Stomach smooth muscle (tissue), 2 donors: ENCODE data around the gene HPN.
"Not testable (repeated sequence)": the region's sequence is repeated elsewhere in the genome, so short reads cannot be mapped to it uniquely, and the experiment has no call there.

Experiments
- H3K27ac ChIP-seq: one replicate; pipeline ENCODE4 v1.7.0; 2013; ENCODE audit warnings: mild to moderate bottlenecking, low read length, inconsistent platforms
- H3K27me3 ChIP-seq, 2 donors: one replicate each; pipeline ENCODE4 v1.7.0; 2013; ENCODE audit warnings: low read length in 2 of 2; ENCODE audit not compliant: insufficient read depth in 2 of 2, control insufficient read depth in 1 of 2
- H3K36me3 ChIP-seq, 2 donors: one replicate each; pipeline ENCODE4 v1.7.0; 2013; ENCODE audit warnings: low read length in 2 of 2; ENCODE audit not compliant: control insufficient read depth in 2 of 2, insufficient read depth in 2 of 2
- H3K4me1 ChIP-seq: one replicate; pipeline ENCODE4 v1.7.0; 2013; ENCODE audit warnings: low read length; ENCODE audit not compliant: control insufficient read depth, insufficient read depth
- H3K4me3 ChIP-seq, 2 donors: one replicate each; pipeline ENCODE4 v1.7.0; 2013; ENCODE audit warnings: low read length in 2 of 2
- H3K9ac ChIP-seq, 2 donors: one replicate each; pipeline ENCODE4 v1.7.0; 2013; ENCODE audit warnings: low read length in 2 of 2, mild to moderate bottlenecking in 1 of 2
- H3K9me3 ChIP-seq, 2 donors: one replicate each; pipeline ENCODE4 v1.7.0; 2013; ENCODE audit warnings: low read length in 2 of 2; ENCODE audit not compliant: control insufficient read depth in 2 of 2
- donor health status: healthy.
- donor health status: Pancreatic carcinoma.

Gene HPN

DNA sequence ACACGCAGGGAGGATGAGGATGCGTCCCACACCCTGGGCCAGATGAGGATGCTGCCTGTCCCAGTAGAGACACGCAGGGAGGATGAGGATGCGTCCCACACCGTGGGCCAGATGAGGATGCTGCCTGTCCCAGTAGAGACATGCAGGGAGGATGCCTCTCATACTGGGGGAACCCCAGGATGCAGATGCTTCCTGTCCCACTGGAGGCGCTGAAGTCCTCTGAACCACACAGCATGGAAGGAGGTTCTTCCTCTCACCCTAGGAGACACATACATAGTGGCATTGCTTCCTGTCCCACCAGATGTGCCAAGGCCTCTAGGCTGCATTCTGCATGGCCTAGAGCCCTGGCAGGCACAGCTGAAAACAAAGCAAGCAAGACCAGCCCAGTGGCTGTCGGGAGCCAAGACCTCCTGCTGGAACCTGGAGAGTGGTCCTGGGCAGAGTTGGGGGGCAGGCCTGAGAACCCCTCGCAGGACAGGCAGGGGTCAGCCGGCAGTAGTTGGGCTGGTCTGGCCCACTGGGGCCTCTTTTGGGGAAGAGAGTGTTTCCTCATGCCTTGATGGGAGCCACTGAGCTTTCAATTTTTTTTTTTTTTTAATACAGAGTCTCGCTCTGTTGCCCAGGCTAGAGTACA is 4.3 kb downstream of the HPN start:
- H3K9ac ChIP-seq = no peak overlapping the region
- no peak overlapping the region for H3K27ac ChIP-seq

DNA sequence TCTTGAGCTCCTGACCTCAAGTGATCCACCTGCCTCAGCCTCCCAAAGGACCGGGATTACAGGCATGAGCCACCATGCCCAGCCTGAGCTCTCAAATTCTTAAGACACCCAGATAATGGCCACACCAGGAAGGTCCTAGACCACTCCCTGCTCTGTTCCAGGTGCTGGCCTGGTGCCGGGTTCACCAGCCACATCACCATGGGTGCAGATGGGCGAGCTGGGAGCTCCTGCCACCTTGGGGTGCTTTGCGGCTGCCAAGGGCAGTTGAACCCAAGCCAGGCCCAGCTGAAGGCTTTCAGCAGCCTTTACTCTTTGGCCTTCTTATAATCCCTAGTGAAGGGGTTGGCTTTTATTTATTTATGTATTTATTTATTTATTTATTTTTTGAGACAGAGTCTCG is 4.9 kb downstream of the HPN start:
- Histone ChIP-seq H3K4me3 (no peak overlapping the region), H3K36me3 (no peaks in the 10 kb centered on the region), H3K9me3 (no peaks in the 10 kb centered on the region), H3K9ac (no peak overlapping the region), H3K27ac (no peak overlapping the region), H3K4me1 (peaks cover 4% of the 10 kb centered on the region), H3K27me3 (peaks cover 7 to 15% of the 10 kb centered on the region in 2 donors)

More for the DNA sequence above, 4.3 kb downstream of the HPN start:
- peaks cover 9% of the 10 kb centered on the region for H3K4me1 ChIP-seq
- no peak overlapping the region for H3K4me3 ChIP-seq
- peaks cover 10 to 15% of the 10 kb centered on the region in 2 donors for H3K27me3 ChIP-seq
- no peaks in the 10 kb centered on the region for H3K36me3 ChIP-seq
- no peaks in the 10 kb centered on the region for H3K9me3 ChIP-seq

DNA sequence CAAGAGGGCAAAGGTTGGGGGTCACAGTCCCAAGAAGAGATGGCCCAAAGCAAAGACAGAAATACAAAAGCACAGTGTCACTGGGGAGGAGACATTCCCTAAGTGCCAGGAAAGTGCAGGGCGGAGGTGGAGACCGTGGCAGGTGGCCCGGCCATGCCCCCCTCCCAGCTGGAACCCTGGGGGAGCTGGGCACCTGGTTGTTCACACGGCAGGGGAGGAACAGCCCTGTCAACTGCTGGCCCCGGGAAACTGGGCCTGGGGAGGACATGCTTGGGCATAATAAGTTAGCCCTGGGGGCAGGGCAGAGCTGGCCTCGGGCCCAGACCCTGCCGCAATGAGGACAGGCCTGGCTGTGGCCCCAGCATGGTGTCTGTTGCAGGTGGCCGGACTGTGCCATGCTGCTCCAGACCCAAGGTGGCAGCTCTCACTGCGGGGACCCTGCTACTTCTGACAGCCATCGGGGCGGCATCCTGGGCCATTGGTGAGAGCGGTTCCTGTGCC is 7.4 kb downstream of the HPN start:
- Histone ChIP-seq H3K4me1 (no peaks in the 10 kb centered on the region), H3K4me3 (no peak overlapping the region), H3K36me3 (no peaks in the 10 kb centered on the region), H3K27ac (no peak overlapping the region), H3K9me3 (no peaks in the 10 kb centered on the region), H3K27me3 (peaks cover 3 to 9% of the 10 kb centered on the region in 2 donors), H3K9ac (no peak overlapping the region)

DNA sequence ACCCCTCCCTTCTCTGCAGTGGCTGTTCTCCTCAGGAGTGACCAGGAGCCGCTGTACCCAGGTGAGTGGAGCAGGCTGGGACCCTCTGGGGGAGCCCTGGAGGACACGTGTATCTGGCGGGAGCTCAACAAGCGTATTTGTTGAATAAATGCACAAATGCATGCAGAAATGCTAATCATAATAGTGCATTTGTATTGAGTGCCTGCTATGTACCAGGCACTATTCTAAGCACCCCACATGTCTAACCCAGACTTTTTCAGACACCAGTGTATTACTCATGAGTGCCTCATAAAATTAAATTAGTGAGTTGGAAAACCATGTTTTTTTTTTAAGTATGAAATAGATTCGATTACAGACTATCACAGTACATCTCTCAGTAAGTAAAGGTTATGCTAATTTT is 7.9 kb downstream of the HPN start:
- H3K27ac ChIP-seq = no peak overlapping the region
- no peak overlapping the region for H3K9ac ChIP-seq
- no peaks in the 10 kb centered on the region for H3K4me1 ChIP-seq
- H3K4me3 ChIP-seq = no peak overlapping the region
- no peaks in the 10 kb centered on the region for H3K36me3 ChIP-seq
- peaks cover 4% of the 10 kb centered on the region in 2 donors for H3K27me3 ChIP-seq
- no peaks in the 10 kb centered on the region for H3K9me3 ChIP-seq

DNA sequence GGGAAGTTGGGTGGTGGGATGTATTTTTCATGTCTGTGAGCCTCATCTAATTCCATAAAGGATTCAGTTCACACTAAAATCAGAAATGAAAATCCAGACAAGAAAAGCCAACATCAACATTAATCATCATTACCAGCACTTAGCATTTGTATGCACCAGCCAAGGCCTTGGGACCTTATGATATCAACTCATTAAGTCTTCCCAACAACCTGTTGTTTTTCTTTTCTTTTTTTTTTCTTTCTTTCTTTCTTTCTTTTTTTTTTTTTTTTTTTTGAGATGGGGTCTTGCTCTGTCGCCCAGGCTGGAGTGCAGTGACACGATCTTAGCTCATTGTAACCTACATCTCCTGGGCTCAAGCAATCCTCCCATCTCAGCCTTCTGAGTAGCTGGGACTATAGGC is 9.1 kb downstream of the HPN start:
- H3K4me3 ChIP-seq, H3K4me1 ChIP-seq, H3K9ac ChIP-seq, H3K36me3 ChIP-seq, H3K27ac ChIP-seq, H3K9me3 ChIP-seq, H3K27me3 ChIP-seq: not testable (repeated sequence)

DNA sequence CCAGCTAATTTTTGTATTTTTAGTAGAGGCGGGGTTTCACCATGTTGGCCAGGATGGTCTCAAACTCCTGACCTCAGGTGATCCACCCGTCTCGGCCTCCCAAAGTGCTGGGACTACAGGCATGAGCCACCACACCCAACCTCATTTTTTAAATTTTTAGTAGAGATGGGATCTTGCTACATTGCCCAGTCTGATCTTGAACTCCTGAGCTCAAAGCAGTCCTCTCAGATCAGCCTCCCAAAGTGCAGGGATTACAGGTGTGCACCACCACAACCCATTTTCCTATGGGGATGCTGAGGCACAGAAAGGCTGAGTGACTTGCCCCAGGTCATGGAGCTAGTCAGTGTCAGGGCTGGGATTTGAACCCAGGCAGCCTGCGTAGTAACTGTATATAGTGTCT is 9.7 kb downstream of the HPN start:
- H3K9me3 ChIP-seq, H3K9ac ChIP-seq, H3K36me3 ChIP-seq, H3K27me3 ChIP-seq, H3K4me1 ChIP-seq, H3K27ac ChIP-seq, H3K4me3 ChIP-seq: not testable (repeated sequence)

DNA sequence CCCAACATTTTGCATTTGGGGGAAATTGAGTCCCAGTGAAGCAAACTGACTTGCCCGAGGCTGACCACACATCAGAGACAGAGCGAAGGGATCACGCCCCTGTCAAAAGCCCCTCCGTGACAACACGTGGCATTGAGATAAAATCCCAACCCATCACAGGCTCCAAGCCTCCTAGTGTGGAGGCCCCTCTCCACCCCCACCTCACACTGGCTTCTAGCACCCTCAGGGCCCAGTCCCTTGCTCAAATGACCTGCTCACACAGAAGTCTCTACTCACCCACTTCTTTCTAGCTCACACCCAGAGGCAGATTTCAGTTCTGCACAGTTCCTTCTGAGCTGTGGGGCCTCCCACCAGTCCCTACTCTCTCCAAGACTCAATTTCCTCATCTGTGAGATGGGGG is 10.3 kb downstream of the HPN start:
- H3K27ac ChIP-seq = no peak overlapping the region
- H3K9ac ChIP-seq = no peak overlapping the region
- H3K36me3 ChIP-seq = no peaks in the 10 kb centered on the region

DNA sequence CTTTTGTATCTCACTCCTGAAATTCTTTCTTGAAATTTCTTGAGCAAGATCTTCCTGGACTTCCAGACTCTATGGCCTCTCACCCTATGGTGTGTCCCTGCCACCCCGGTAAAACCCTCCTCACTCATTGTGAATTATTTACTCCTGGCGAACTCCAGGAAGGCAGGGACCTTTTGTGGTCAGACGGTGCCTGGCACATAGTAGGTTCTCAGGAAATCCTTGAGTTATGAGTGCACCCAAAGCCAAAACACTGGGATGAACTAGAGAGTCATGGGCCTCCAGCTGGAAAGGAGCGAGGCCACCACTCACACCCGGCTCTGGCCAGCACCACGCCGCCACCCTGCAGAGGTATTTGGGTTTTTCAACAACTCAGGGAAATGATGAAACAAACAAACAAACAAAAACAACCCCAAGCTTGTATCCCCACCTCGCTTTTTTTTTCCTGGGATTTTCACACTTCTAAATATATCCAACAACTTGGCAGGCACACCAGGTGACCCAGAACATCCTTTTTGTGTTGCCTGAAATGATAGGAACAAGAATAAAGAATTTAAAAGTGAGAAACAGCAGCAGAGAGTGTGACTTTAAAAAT is 11.2 kb downstream of the HPN start:
- Histone ChIP-seq H3K27ac (no peak overlapping the region), H3K27me3 (peaks cover 9 to 10% of the 10 kb centered on the region in 2 donors), H3K9me3 (no peaks in the 10 kb centered on the region), H3K9ac (no peak overlapping the region), H3K36me3 (no peaks in the 10 kb centered on the region), H3K4me1 (no peaks in the 10 kb centered on the region), H3K4me3 (no peak overlapping the region)

More for the DNA sequence above, 10.3 kb downstream of the HPN start:
- H3K27me3 ChIP-seq = peaks cover 9 to 10% of the 10 kb centered on the region in 2 donors
- no peaks in the 10 kb centered on the region for H3K4me1 ChIP-seq
- H3K9me3 ChIP-seq = no peaks in the 10 kb centered on the region
- no peak overlapping the region for H3K4me3 ChIP-seq

DNA sequence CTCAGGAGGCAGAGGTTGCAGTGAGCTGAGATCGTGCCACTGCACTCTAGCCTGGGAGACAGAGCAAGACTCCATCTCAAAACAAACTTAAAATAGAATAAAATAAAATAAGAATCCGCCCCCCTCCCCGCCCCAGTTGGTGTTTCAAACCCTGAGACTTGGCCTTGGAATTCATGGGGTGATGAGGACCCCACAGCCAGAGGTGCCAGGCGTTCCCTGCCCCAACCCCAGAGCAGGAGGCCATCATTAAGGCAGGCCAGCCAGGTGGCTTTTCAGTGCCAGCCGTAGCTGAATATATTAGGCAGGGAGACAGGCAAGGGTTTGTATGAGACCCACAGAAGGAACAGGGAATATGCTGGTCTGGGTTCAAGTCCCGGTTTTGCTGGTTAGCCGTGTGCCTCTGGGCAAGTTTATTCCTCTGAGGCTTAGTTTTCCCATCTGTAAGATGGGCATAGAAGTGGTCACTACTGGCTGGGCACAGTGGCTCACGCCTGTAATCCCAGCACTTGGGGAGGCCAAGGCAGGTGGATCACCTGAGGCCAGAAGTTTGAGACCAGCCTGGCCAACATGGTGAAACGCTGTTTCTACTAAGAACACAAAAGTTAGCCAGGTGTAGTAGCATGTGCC is 12.3 kb downstream of the HPN start:
- H3K4me3 ChIP-seq = no peak overlapping the region

DNA sequence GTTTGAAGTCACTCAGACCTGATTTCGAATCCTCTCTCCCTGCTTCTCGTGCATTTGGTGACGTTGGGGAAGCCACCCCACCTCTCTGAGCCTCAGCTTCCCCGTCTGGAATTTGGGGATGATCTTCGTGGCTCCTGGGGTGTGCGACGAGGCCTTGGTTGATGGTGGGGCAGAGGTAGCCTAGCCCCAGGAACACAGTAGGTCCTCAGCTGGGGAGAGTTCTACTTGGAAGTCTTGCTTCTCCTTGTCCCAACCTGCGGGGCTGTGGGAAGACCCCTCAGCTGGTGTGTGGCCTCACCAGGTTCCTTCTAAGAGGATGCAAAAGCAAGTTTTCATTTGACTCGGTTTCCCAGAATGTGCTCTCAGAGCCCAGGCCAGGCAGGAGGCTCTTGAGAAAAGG is 13.1 kb downstream of the HPN start:
- H3K9me3 ChIP-seq = no peaks in the 10 kb centered on the region
- H3K4me3 ChIP-seq = no peak overlapping the region
- no peak overlapping the region for H3K9ac ChIP-seq
- peaks cover 6% of the 10 kb centered on the region in 2 donors for H3K27me3 ChIP-seq
- no peaks in the 10 kb centered on the region for H3K4me1 ChIP-seq
- H3K36me3 ChIP-seq = no peaks in the 10 kb centered on the region
- H3K27ac ChIP-seq = no peak overlapping the region

More for the DNA sequence above, 12.3 kb downstream of the HPN start:
- no peaks in the 10 kb centered on the region for H3K9me3 ChIP-seq
- H3K27me3 ChIP-seq = peaks cover 8% of the 10 kb centered on the region in 2 donors
- H3K9ac ChIP-seq = no peak overlapping the region
- no peaks in the 10 kb centered on the region for H3K4me1 ChIP-seq
- no peak overlapping the region for H3K27ac ChIP-seq
- H3K36me3 ChIP-seq = no peaks in the 10 kb centered on the region

DNA sequence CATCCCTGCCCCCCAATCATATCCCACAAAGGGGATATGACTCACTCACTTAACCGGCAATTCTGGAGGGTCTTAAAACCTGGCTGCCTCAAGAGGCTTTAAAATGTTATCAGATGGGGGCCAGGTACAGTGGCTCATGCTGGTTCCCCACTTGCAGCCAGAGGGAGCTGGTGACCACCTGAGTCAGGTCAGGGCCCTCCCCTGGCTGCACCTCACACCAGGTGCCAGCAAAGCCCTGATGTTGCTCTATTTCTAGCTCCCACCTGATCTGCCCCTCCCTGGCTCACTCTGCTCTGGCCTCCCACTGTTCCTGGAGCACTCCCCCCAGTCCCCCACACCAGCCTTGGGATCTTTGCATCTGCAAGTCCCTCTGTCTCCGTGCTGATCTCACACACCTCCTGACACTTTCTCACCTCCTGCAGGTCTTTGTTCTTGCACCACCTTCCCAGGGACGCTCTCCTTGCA is 14.2 kb downstream of the HPN start:
- no peak overlapping the region for H3K27ac ChIP-seq
- H3K27me3 ChIP-seq = peaks cover 6 to 8% of the 10 kb centered on the region in 2 donors
- H3K4me1 ChIP-seq = no peaks in the 10 kb centered on the region
- no peaks in the 10 kb centered on the region for H3K9me3 ChIP-seq
- no peak overlapping the region for H3K9ac ChIP-seq
- no peaks in the 10 kb centered on the region for H3K36me3 ChIP-seq
- H3K4me3 ChIP-seq = no peak overlapping the region
